Activated effector memory CD4-positive, alpha-beta T cell treated with Interleukin-2 at 50 U/mL for 16 hours (primary cell): ENCODE results near the gene DQX1.
A peak's percentile ranks its signal among the peaks of the same experiment; 100 is the strongest.
"Not testable (repeated sequence)": the region's sequence is repeated elsewhere in the genome, so short reads cannot be mapped to it uniquely, and the experiment has no call there.

Experiments used
- DNase-seq: peaks from one replicate; pipeline ENCODE4 v3.0.0-alpha.2; 2020

The DQX1 gene

GRCh38 chr2:74525717-74526648 is at the start of gene DQX1:
TSS of gene DQX1 (minus strand) at chr2:74526231. CDS start at chr2:74525729, 502 bp downstream.
- DNase-seq, result no peak

- DNase-seq, result no peak
Observed at GRCh38 chr2:74575320-74575719, 49.3 kb upstream of the DQX1 start.

- no peak for DNase-seq
Observed at GRCh38 chr2:74573747-74574562, 47.9 kb upstream of the DQX1 start.

GRCh38 chr2:74572178-74572925 is 46.3 kb upstream of the DQX1 start:
- DNase-seq, result no peak

- no peak for DNase-seq
Observed at GRCh38 chr2:74571058-74571457, 45.0 kb upstream of the DQX1 start.

- no peak for DNase-seq
Observed at GRCh38 chr2:74569686-74570085, 43.7 kb upstream of the DQX1 start.

- no peak for DNase-seq
Observed at GRCh38 chr2:74567881-74568280, 41.9 kb upstream of the DQX1 start.

GRCh38 chr2:74566754-74567085 is 40.7 kb upstream of the DQX1 start:
- no peak for DNase-seq

- DNase-seq, result no peak
Observed at GRCh38 chr2:74566076-74566753, 40.2 kb upstream of the DQX1 start.

GRCh38 chr2:74564222-74564621 is 38.2 kb upstream of the DQX1 start:
- no peak for DNase-seq

GRCh38 chr2:74562126-74562775 is 36.2 kb upstream of the DQX1 start:
- no peak for DNase-seq

GRCh38 chr2:74561022-74561421 is 35.0 kb upstream of the DQX1 start:
- not testable (repeated sequence) for DNase-seq

- no peak for DNase-seq
Observed at GRCh38 chr2:74560591-74560990, 34.6 kb upstream of the DQX1 start.

- no peak for DNase-seq
Observed at GRCh38 chr2:74559912-74560311, 33.9 kb upstream of the DQX1 start.

- no peak for DNase-seq
Observed at GRCh38 chr2:74558284-74559230, 32.5 kb upstream of the DQX1 start.

GRCh38 chr2:74556831-74557370 is 30.9 kb upstream of the DQX1 start:
- no peak for DNase-seq

GRCh38 chr2:74556159-74556558 is 30.1 kb upstream of the DQX1 start:
- DNase-seq, result no peak

GRCh38 chr2:74555610-74556103 is 29.6 kb upstream of the DQX1 start:
- DNase-seq, result no peak

GRCh38 chr2:74554820-74555531 is 28.9 kb upstream of the DQX1 start:
- peak; percentile 19 for DNase-seq
